GM18526 (cell line): ENCODE measurements around the gene TRAPPC6A.

Experiments used
- POLR2A ChIP-seq: IDR thresholded peaks from 3 replicates; pipeline ENCODE4 v1.6.1; 2011; ENCODE audit not compliant: insufficient read length; ENCODE audit errors: extremely low read depth

TRAPPC6A gene

DNA sequence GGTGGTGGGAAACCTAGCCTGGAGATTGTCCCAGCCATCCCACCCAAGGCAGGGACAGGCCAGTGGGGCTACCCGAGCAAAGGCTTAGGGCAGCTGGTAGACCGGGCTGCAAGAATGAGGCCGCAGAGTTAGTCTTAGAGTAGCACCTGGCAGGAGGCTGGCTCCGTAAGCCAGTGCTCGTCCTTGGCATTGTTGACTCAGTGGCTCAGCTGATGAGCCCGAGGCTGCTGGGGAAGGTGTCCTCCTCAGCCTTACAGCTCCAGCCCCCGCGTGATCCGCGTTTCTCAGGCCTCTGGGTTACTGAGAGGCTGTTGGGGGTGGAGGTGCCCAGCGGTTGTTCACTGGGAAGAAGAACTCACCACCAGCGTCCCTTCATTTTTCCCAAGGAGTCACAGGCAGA lies 60.4 kb downstream of the TRAPPC6A start:
- TF ChIP-seq POLR2A, result no peak

DNA sequence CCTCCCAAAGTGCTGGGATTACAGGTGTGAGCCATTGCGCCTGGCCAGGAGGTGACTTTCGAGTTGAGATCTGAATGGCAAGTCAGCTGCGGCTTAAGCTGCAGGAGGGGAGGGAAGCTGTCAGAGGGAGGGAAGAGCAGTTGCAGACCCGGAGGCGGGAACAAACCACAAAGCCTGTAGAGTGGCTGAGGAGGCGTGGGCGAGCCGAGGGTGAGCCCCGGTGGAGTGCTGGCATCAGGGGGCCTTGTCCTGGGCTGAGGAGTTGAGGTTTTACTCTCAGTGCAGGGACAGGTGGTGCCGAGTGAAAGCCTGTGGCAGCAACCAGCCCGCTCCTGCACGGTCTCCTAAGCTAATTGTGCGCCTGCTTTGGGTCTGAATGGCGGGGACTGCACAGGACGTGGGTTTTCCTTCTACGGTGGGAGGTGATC lies 60.9 kb downstream of the TRAPPC6A start:
- no peak for TF ChIP-seq POLR2A

DNA sequence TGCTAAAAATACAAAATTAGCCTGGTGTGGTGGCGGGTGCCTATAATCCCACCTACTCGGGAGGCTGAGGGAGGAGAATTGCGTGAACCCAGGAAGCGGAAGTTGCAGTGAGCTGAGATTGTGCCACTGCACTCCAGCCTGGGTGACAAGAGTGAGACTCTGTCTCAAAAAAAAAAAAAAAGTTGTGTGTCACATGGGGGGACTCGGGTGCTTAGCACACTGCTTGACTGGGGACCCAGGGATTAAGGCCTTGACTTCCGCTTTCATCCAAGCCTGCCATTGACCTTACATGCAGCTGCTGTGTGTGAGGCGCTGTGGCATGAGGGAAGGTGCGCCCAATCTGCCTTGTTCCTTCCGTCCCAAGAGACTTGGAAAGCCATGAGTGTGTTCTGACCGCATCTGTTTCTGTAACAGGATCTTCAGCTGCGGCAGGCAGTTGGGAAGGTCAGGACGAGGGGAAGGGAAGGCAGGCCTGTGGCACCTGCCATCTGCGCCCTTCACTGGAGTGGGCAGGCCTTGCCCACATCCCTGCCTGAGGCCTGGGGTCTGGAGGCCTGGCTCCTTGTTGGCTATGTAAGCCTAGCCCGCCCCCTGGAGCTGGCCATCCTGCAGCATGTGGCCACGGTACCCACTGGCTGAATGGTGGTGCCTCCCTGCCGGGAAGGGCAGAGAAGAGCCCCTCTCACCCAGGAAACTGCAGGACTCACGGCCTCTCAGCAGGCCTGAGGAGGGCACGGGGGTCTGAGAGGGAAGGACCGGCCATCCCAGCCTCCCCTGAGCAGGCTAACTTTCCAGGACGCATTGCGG lies 62.0 kb downstream of the TRAPPC6A start:
- TF ChIP-seq POLR2A, result no peak

DNA sequence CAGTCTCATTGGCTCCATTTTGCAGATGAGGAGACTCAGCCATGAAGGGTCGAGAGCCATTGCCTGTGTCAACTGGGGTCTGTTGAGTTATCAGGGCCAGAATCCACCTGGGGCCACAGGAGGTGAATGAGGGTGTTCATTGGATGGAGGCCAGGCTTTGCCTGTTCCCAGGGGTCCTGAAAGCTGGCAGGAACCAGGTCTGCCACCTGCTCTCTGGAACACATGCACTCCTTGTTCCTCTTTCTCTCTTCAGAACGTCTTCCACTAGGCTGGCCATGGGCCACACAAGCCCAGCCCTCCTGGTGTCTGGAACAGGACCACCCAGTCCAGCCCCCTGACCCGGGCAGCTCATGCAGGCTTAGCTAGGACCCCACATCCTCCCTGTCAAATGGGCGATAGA lies 63.9 kb downstream of the TRAPPC6A start:
- TF ChIP-seq POLR2A, result no peak

DNA sequence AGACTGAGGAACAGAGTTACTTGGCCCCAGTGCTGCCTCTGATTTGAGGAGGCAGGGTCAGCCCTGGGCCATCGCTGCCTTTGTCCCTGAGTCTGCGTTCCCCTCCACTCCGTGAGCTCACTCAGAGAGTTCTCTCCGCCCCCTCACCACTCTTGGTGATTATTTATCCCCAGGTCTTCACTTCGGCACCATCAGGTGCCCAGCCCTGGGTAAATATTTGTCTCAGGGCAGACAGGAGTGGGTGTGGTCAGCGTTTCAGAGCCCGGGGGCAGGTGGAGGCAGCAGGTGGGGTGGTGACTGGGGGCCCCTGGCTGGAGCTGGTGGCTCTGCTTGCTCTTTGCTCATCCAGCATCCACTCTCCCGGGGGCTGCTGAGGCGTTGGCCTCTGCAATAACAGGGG lies 64.4 kb downstream of the TRAPPC6A start:
- TF ChIP-seq POLR2A, result no peak
